ENCODE data around the gene KRT39.
A peak's percentile ranks its signal among the peaks of the same experiment; 100 is the strongest.

KRT39 gene

GRCh38 chr17:40937384-40937819 is 29.3 kb downstream of the KRT39 start, which contains the start of gene KRT23:
Gene KRT23, minus strand, starts transcription at chr17:40937646. Its CDS starts 1,043 bp downstream, at chr17:40936603.
- H3K79me2 ChIP-seq (ENCODE audit: control insufficient read depth, insufficient read depth, low read length), result no peaks in the 10 kb centered on the region
- no peaks in the 10 kb centered on the region for H3K4me1 ChIP-seq (ENCODE audit: control insufficient read depth, low read depth, low read length)
- H4K8ac ChIP-seq (ENCODE audit: low read depth, low read length), result no peak within 1 kb of the TSS
- no peaks in the 10 kb centered on the region for H3K36me3 ChIP-seq (ENCODE audit: control insufficient read depth, insufficient read depth, low read length)
- peak within 1 kb of the TSS; percentile 79 for H3K4ac ChIP-seq (ENCODE audit: low read depth, low read length)
- no peak within 1 kb of the TSS for H3K23ac ChIP-seq (ENCODE audit: low read length)
- no peak within 1 kb of the TSS for H3K4me2 ChIP-seq (ENCODE audit: low read length)
- no peak within 1 kb of the TSS for H3K27ac ChIP-seq (ENCODE audit: low read depth, low read length)
- no peak within 1 kb of the TSS for H2BK5ac ChIP-seq (ENCODE audit: low read length)
- no peak within 1 kb of the TSS for H3K9ac ChIP-seq (ENCODE audit: low read length)
- peak; percentile 52 for DNase-seq
- no peak within 1 kb of the TSS for H3K18ac ChIP-seq (ENCODE audit: low read length)
- H3K4me3 ChIP-seq (ENCODE audit: low read length), result no peak within 1 kb of the TSS
- no peak within 1 kb of the TSS for H2AK5ac ChIP-seq (ENCODE audit: low read length)
- WGBS (ENCODE audit: extremely low coverage, insufficient coverage, low lambda C conversion rate), result no CpG with 5 or more reads among the region's 9 CpGs
- peak within 1 kb of the TSS; percentile 8 for H3K56ac ChIP-seq (ENCODE audit: low read length)
- no peak within 1 kb of the TSS for H2BK120ac ChIP-seq (ENCODE audit: low read depth, low read length)
- no peak within 1 kb of the TSS for H2BK15ac ChIP-seq (replicated peaks; ENCODE audit: low read depth)
- H4K5ac ChIP-seq (ENCODE audit: low read length), result no peak within 1 kb of the TSS
- H3K79me1 ChIP-seq (ENCODE audit: low read length), result no peaks in the 10 kb centered on the region
- no peaks in the 10 kb centered on the region for H3K27me3 ChIP-seq (ENCODE audit: insufficient read depth, low read length, poor library complexity)

- no peak overlapping the region for H2BK15ac ChIP-seq (replicated peaks; ENCODE audit: low read depth)
- no peaks in the 10 kb centered on the region for H3K36me3 ChIP-seq (ENCODE audit: control insufficient read depth, insufficient read depth, low read length)
- DNase-seq, result peak; percentile 32
- peak overlapping the region; percentile 8 for H3K56ac ChIP-seq (ENCODE audit: low read length)
- no peak overlapping the region for H3K4me3 ChIP-seq (ENCODE audit: low read length)
- no peaks in the 10 kb centered on the region for H3K27me3 ChIP-seq (ENCODE audit: insufficient read depth, low read length, poor library complexity)
- H2BK5ac ChIP-seq (ENCODE audit: low read length), result no peak overlapping the region
- no peak overlapping the region for H2AK5ac ChIP-seq (ENCODE audit: low read length)
- H3K27ac ChIP-seq (ENCODE audit: low read depth, low read length), result no peak overlapping the region
- no peak overlapping the region for H2BK120ac ChIP-seq (ENCODE audit: low read depth, low read length)
- H3K4ac ChIP-seq (ENCODE audit: low read depth, low read length), result no peak overlapping the region
- no peak overlapping the region for H3K23ac ChIP-seq (ENCODE audit: low read length)
- H4K8ac ChIP-seq (ENCODE audit: low read depth, low read length), result no peak overlapping the region
- WGBS (ENCODE audit: extremely low coverage, insufficient coverage, low lambda C conversion rate), result no CpG with 5 or more reads among the region's 5 CpGs
- no peaks in the 10 kb centered on the region for H3K79me2 ChIP-seq (ENCODE audit: control insufficient read depth, insufficient read depth, low read length)
- no peaks in the 10 kb centered on the region for H3K79me1 ChIP-seq (ENCODE audit: low read length)
- no peak overlapping the region for H4K5ac ChIP-seq (ENCODE audit: low read length)
- no peaks in the 10 kb centered on the region for H3K4me1 ChIP-seq (ENCODE audit: control insufficient read depth, low read depth, low read length)
- H3K18ac ChIP-seq (ENCODE audit: low read length), result no peak overlapping the region
- no peak overlapping the region for H3K4me2 ChIP-seq (ENCODE audit: low read length)
- H3K9ac ChIP-seq (ENCODE audit: low read length), result no peak overlapping the region
Measured at GRCh38 chr17:40936976-40937375, 29.8 kb downstream of the KRT39 start.

- H3K18ac ChIP-seq (ENCODE audit: low read length), result no peak overlapping the region
- no peak overlapping the region for H3K9ac ChIP-seq (ENCODE audit: low read length)
- DNase-seq, result no peak
- no peaks in the 10 kb centered on the region for H3K36me3 ChIP-seq (ENCODE audit: control insufficient read depth, insufficient read depth, low read length)
- H2BK15ac ChIP-seq (replicated peaks; ENCODE audit: low read depth), result no peak overlapping the region
- H3K27me3 ChIP-seq (ENCODE audit: insufficient read depth, low read length, poor library complexity), result no peaks in the 10 kb centered on the region
- no peak overlapping the region for H3K4me3 ChIP-seq (ENCODE audit: low read length)
- no peak overlapping the region for H3K4ac ChIP-seq (ENCODE audit: low read depth, low read length)
- no peak overlapping the region for H4K5ac ChIP-seq (ENCODE audit: low read length)
- no CpG with 5 or more reads among the region's 19 CpGs for WGBS (ENCODE audit: extremely low coverage, insufficient coverage, low lambda C conversion rate)
- H2AK5ac ChIP-seq (ENCODE audit: low read length), result no peak overlapping the region
- no peak overlapping the region for H2BK5ac ChIP-seq (ENCODE audit: low read length)
- H4K8ac ChIP-seq (ENCODE audit: low read depth, low read length), result no peak overlapping the region
- no peak overlapping the region for H3K4me2 ChIP-seq (ENCODE audit: low read length)
- no peaks in the 10 kb centered on the region for H3K79me1 ChIP-seq (ENCODE audit: low read length)
- H3K4me1 ChIP-seq (ENCODE audit: control insufficient read depth, low read depth, low read length), result no peaks in the 10 kb centered on the region
- no peak overlapping the region for H2BK120ac ChIP-seq (ENCODE audit: low read depth, low read length)
- H3K27ac ChIP-seq (ENCODE audit: low read depth, low read length), result no peak overlapping the region
- H3K56ac ChIP-seq (ENCODE audit: low read length), result no peak overlapping the region
- H3K79me2 ChIP-seq (ENCODE audit: control insufficient read depth, insufficient read depth, low read length), result no peaks in the 10 kb centered on the region
- H3K23ac ChIP-seq (ENCODE audit: low read length), result no peak overlapping the region
Measured at GRCh38 chr17:40936437-40936971, 30.2 kb downstream of the KRT39 start.

GRCh38 chr17:40935624-40936023 is 31.1 kb downstream of the KRT39 start:
- H3K4me1 ChIP-seq (ENCODE audit: control insufficient read depth, low read depth, low read length), result no peaks in the 10 kb centered on the region
- no peak overlapping the region for H3K4me3 ChIP-seq (ENCODE audit: low read length)
- no peak overlapping the region for H2AK5ac ChIP-seq (ENCODE audit: low read length)
- no peak overlapping the region for H3K27ac ChIP-seq (ENCODE audit: low read depth, low read length)
- H3K79me1 ChIP-seq (ENCODE audit: low read length), result no peaks in the 10 kb centered on the region
- no peak overlapping the region for H2BK120ac ChIP-seq (ENCODE audit: low read depth, low read length)
- H4K8ac ChIP-seq (ENCODE audit: low read depth, low read length), result no peak overlapping the region
- no peak overlapping the region for H3K4me2 ChIP-seq (ENCODE audit: low read length)
- DNase-seq, result no peak
- no peak overlapping the region for H3K4ac ChIP-seq (ENCODE audit: low read depth, low read length)
- no peak overlapping the region for H3K9ac ChIP-seq (ENCODE audit: low read length)
- H3K36me3 ChIP-seq (ENCODE audit: control insufficient read depth, insufficient read depth, low read length), result no peaks in the 10 kb centered on the region
- no peak overlapping the region for H3K23ac ChIP-seq (ENCODE audit: low read length)
- no peak overlapping the region for H3K18ac ChIP-seq (ENCODE audit: low read length)
- no peak overlapping the region for H2BK15ac ChIP-seq (replicated peaks; ENCODE audit: low read depth)
- no peaks in the 10 kb centered on the region for H3K79me2 ChIP-seq (ENCODE audit: control insufficient read depth, insufficient read depth, low read length)
- no CpG with 5 or more reads among the region's 3 CpGs for WGBS (ENCODE audit: extremely low coverage, insufficient coverage, low lambda C conversion rate)
- no peak overlapping the region for H3K56ac ChIP-seq (ENCODE audit: low read length)
- no peaks in the 10 kb centered on the region for H3K27me3 ChIP-seq (ENCODE audit: insufficient read depth, low read length, poor library complexity)
- no peak overlapping the region for H4K5ac ChIP-seq (ENCODE audit: low read length)
- no peak overlapping the region for H2BK5ac ChIP-seq (ENCODE audit: low read length)

GRCh38 chr17:40932608-40933007 is 34.1 kb downstream of the KRT39 start:
- Histone ChIP-seq H3K4me2 (ENCODE audit: low read length) (no peak overlapping the region), H2BK15ac (replicated peaks; ENCODE audit: low read depth) (no peak overlapping the region), H3K9ac (ENCODE audit: low read length) (no peak overlapping the region), H3K79me2 (ENCODE audit: control insufficient read depth, insufficient read depth, low read length) (no peaks in the 10 kb centered on the region), H2BK120ac (ENCODE audit: low read depth, low read length) (no peak overlapping the region), H2BK5ac (ENCODE audit: low read length) (no peak overlapping the region), H3K4ac (ENCODE audit: low read depth, low read length) (no peak overlapping the region), H3K79me1 (ENCODE audit: low read length) (no peaks in the 10 kb centered on the region), H4K5ac (ENCODE audit: low read length) (no peak overlapping the region), H3K56ac (ENCODE audit: low read length) (no peak overlapping the region), H3K27ac (ENCODE audit: low read depth, low read length) (no peak overlapping the region), H3K18ac (ENCODE audit: low read length) (no peak overlapping the region), H3K27me3 (ENCODE audit: insufficient read depth, low read length, poor library complexity) (no peaks in the 10 kb centered on the region), H2AK5ac (ENCODE audit: low read length) (no peak overlapping the region), H3K36me3 (ENCODE audit: control insufficient read depth, insufficient read depth, low read length) (no peaks in the 10 kb centered on the region), H3K4me1 (ENCODE audit: control insufficient read depth, low read depth, low read length) (no peaks in the 10 kb centered on the region), H4K8ac (ENCODE audit: low read depth, low read length) (no peak overlapping the region), H3K23ac (ENCODE audit: low read length) (no peak overlapping the region), H3K4me3 (ENCODE audit: low read length) (no peak overlapping the region)
- no peak for DNase-seq
- no CpG with 5 or more reads among the region's 2 CpGs for WGBS (ENCODE audit: extremely low coverage, insufficient coverage, low lambda C conversion rate)

- Histone ChIP-seq H2BK15ac (replicated peaks; ENCODE audit: low read depth) (no peak overlapping the region), H3K23ac (ENCODE audit: low read length) (no peak overlapping the region), H2AK5ac (ENCODE audit: low read length) (no peak overlapping the region), H3K9ac (ENCODE audit: low read length) (no peak overlapping the region), H3K18ac (ENCODE audit: low read length) (no peak overlapping the region), H3K79me1 (ENCODE audit: low read length) (no peaks in the 10 kb centered on the region), H4K8ac (ENCODE audit: low read depth, low read length) (no peak overlapping the region), H3K27me3 (ENCODE audit: insufficient read depth, low read length, poor library complexity) (no peaks in the 10 kb centered on the region), H3K79me2 (ENCODE audit: control insufficient read depth, insufficient read depth, low read length) (no peaks in the 10 kb centered on the region), H3K56ac (ENCODE audit: low read length) (no peak overlapping the region), H3K4me2 (ENCODE audit: low read length) (no peak overlapping the region), H3K36me3 (ENCODE audit: control insufficient read depth, insufficient read depth, low read length) (no peaks in the 10 kb centered on the region), H3K4me1 (ENCODE audit: control insufficient read depth, low read depth, low read length) (no peaks in the 10 kb centered on the region), H2BK5ac (ENCODE audit: low read length) (no peak overlapping the region), H3K4me3 (ENCODE audit: low read length) (no peak overlapping the region), H3K27ac (ENCODE audit: low read depth, low read length) (no peak overlapping the region), H3K4ac (ENCODE audit: low read depth, low read length) (no peak overlapping the region), H4K5ac (ENCODE audit: low read length) (no peak overlapping the region), H2BK120ac (ENCODE audit: low read depth, low read length) (no peak overlapping the region)
- WGBS (ENCODE audit: extremely low coverage, insufficient coverage, low lambda C conversion rate), result no CpG with 5 or more reads among the region's 3 CpGs
- no peak for DNase-seq
Measured at GRCh38 chr17:40931311-40931710, 35.4 kb downstream of the KRT39 start.
